22Rv1 (cell line): ENCODE results near the gene SLC25A13.

Experiments
- ZFX ChIP-seq: fragments of 450-650 bp; IDR thresholded peaks from 2 replicates; pipeline ENCODE4 v1.6.1; 2017; ENCODE audit warnings: antibody characterized with exemption, borderline replicate concordance
- TF ChIP-seq, protein P1 (sequence below): fragments of 450-650 bp; IDR thresholded peaks from 2 replicates; pipeline ENCODE4 v1.5.1; 2017; ENCODE audit warnings: mild to moderate bottlenecking

DNA sequence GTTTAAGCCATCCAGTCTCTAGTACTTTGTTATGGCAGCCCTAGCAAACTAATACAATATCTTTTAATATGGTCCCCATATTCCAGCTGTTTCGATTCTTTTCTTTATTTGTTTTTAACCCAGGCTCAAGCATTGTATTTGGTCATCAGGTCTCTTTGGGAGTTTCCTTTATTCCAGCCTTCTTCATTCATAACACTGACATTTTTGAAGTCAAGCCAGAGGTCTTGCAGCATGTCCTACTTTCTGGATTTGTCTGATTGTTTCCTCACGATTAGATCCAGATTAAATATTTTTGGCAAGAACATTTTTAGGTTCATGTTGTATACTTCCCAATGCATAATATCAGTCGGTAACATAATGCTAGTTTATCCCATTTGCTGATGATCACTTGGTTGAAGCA lies 11.8 kb downstream of the SLC25A13 start:
- no peak for TF ChIP-seq ZFX
- TF ChIP-seq, protein P1, sequence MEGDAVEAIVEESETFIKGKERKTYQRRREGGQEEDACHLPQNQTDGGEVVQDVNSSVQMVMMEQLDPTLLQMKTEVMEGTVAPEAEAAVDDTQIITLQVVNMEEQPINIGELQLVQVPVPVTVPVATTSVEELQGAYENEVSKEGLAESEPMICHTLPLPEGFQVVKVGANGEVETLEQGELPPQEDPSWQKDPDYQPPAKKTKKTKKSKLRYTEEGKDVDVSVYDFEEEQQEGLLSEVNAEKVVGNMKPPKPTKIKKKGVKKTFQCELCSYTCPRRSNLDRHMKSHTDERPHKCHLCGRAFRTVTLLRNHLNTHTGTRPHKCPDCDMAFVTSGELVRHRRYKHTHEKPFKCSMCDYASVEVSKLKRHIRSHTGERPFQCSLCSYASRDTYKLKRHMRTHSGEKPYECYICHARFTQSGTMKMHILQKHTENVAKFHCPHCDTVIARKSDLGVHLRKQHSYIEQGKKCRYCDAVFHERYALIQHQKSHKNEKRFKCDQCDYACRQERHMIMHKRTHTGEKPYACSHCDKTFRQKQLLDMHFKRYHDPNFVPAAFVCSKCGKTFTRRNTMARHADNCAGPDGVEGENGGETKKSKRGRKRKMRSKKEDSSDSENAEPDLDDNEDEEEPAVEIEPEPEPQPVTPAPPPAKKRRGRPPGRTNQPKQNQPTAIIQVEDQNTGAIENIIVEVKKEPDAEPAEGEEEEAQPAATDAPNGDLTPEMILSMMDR, result no peak
